ACC112 (cell line): ENCODE data around the gene LGALS3BP.

Experiments used
- H2AFZ ChIP-seq: fragments of 200-600 bp; sonication (generic); one replicate; pipeline ENCODE4 v1.6.0; 2017; ENCODE audit warnings: antibody characterized with exemption, low read length; ENCODE audit not compliant: unreplicated experiment
- H3K27ac ChIP-seq: fragments of 200-600 bp; sonication (generic); 2 replicates; pipeline ENCODE4 v1.5.1; 2014; ENCODE audit warnings: low read depth, mild to moderate bottlenecking, antibody characterized with exemption, low read length, moderate library complexity
- H3K27me3 ChIP-seq: fragments of 200-600 bp; sonication (generic); 2 replicates; pipeline ENCODE4 v1.6.1; 2014; ENCODE audit warnings: mild to moderate bottlenecking, antibody characterized with exemption, low read length, moderate library complexity, mixed read lengths; ENCODE audit not compliant: insufficient read depth
- H3K36me3 ChIP-seq: fragments of 200-600 bp; sonication (generic); 2 replicates; pipeline ENCODE4 v1.6.1; 2016; ENCODE audit warnings: mild to moderate bottlenecking, antibody characterized with exemption, low read length, moderate library complexity, mixed read lengths; ENCODE audit not compliant: insufficient read depth
- H3K4me1 ChIP-seq: fragments of 200-600 bp; sonication (generic); one replicate; pipeline ENCODE4 v1.6.1; 2016; ENCODE audit warnings: low read length, mixed read lengths; ENCODE audit not compliant: insufficient read depth, unreplicated experiment, control insufficient read depth
- H3K4me3 ChIP-seq: fragments of 200-600 bp; sonication (generic); 2 replicates; pipeline ENCODE4 v1.5.1; 2014; ENCODE audit warnings: mild to moderate bottlenecking, low read depth, low read length
- H3K79me2 ChIP-seq: fragments of 200-600 bp; sonication (generic); one replicate; pipeline ENCODE4 v1.6.0; 2016; ENCODE audit warnings: low read length; ENCODE audit not compliant: control insufficient read depth, unreplicated experiment, insufficient read depth

The LGALS3BP gene

GRCh38 chr17:78921437-78921971 is 58.2 kb downstream of the LGALS3BP start:
- peaks cover 78% of the 10 kb centered on the region for H3K79me2 ChIP-seq
- H3K36me3 ChIP-seq = no peaks in the 10 kb centered on the region
- no peak overlapping the region for H3K27ac ChIP-seq
- no peaks in the 10 kb centered on the region for H3K27me3 ChIP-seq
- peaks cover 25% of the 10 kb centered on the region for H3K4me1 ChIP-seq
- no peak overlapping the region for H3K4me3 ChIP-seq
- H2AFZ ChIP-seq = no peak overlapping the region
